ENCODE measurements around the gene AURKA. TPM values are rescaled to one million over a fixed set of nuclear protein-coding genes. Genes with fewer than 3 reads are reported as not detected.
"Not testable (repeated sequence)": the region's sequence is repeated elsewhere in the genome, so short reads cannot be mapped to it uniquely, and the experiment has no call there.

Gene AURKA
- total RNA-seq, 1 donor from 2014 or later: 4.6 TPM

DNA sequence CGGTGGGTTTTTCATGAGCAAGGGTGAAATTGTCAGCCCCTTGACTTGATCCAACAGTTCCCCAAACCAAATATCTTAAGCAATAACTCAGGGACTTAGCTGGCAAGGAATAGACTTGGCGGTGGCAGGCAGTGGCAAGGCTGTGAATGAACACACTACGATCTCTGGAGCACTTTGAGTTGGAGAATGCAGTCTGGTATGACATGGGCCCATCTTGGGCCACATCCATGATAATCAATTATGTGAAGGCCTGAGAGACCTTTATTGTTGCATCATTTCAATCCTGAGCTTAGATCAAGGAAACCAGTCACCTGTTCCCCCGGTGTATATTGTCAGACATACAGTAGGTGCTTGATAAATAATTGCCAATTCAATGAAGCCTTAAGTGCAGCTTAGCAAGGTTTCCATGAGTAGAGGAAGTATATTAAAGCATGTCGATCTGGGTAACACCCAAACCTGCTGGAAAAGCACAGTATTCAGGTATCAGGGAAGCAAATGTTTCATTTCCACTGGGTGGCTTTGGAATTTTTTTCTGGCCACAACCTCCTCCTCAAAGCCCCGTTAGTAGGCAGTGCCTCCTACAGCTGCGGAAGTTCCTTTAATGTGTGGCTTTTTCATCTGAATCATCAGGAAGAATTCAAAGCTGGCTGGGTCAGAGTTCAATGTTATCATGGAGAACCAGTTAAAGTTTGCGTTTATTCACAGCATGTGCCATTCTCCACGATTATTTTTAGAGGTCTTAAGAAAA lies 30.2 kb upstream of the AURKA start:
- no peak for DNase-seq (ENCODE audit: low spot score)

DNA sequence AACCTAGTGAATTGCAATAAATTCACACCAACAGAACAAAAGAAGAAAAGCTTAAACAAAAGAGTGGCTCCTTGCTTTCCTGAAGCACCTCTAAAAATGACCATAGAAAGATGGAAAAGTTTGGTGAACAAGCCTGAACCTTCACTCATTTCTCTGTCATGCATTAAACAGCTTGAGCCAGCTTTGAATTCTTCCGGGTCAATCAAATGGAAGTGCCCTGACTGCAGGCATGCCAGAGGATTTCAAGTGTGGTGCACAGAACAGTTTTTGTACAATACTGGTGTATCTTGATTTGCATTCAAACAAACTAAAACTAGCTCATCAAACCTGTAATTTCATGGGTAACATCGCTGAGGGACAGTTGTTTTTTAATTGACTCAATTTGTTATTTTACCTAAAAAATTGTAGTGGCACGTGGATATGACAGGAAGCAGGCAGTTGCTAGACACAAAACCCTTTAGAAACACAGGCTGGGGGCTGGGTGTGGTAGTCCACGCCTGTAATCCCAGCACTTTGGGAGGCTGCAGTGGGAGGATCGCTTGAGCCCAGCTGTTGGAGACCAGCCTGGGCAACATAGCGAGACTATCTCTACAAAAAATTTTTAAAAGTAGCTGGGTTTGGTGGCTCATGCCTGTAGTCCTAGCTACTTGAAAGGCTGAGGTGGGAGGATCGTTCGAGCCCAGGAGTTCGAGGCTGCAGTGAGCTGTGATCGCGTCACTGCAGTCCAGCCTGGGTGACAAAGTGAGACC lies 29.1 kb upstream of the AURKA start:
- DNase-seq (ENCODE audit: low spot score): no peak

DNA sequence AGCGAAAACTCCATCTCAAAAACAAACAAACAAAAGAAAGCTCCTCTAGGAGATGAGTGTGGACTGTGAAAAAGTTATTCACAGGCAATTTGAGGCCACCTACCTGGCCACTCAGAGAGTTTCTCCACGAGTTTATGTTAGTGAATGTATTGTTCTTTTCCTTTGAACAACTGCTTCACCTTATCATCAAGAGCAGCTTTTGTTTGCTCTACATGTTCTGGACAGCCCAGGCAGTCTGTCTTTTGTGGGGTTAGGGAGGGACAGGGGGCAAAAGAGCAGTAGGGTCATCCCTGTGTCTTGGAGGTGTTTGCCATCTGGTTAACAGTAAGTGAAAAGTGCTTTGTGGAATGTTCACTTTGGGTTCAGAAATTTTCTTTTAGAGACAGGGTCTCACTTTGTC lies 28.0 kb upstream of the AURKA start:
- no peak for DNase-seq (ENCODE audit: low spot score)

DNA sequence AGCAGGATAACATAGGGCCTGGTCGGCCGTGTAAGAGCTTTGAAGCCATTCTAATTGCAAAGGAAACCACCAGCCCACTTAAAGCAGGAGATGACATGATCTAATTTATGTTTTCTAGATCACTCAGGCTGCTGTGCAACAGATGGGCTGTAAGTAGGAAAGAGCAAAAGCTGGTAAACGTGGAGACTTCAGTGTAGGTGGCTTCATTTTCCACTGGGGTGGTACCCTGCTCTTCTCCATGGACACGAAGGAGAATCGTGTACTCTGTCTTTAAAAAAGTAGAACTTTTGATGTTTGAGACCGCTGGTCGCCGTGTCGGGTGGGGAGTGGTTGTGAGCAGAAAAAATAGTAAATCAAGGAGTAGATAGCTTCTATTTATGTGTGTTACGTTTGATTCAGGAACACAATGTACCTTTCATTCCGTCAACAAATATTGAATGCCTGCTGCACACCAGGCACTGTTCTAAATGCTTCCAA lies 26.4 kb upstream of the AURKA start:
- no peak for DNase-seq (ENCODE audit: low spot score)

DNA sequence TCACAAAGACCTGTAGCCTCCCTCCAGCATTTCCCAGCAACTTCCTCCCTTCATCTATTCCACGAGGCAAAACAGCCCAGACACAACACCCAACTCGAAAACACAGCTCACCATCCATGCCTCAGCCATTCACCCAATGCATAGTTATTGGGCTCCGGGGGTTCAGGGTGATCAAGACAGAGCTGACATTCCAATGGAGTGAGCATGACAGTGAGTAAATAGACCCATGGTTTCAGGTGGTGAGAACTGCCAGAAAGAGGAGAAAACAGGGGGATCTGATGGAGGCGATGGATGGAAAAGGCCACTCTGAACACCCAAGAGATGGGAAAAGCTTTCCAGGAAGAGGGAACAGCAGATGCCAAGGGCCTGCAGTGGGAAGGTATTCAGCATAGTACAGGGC lies 25.9 kb upstream of the AURKA start:
- DNase-seq (ENCODE audit: low spot score): no peak

DNA sequence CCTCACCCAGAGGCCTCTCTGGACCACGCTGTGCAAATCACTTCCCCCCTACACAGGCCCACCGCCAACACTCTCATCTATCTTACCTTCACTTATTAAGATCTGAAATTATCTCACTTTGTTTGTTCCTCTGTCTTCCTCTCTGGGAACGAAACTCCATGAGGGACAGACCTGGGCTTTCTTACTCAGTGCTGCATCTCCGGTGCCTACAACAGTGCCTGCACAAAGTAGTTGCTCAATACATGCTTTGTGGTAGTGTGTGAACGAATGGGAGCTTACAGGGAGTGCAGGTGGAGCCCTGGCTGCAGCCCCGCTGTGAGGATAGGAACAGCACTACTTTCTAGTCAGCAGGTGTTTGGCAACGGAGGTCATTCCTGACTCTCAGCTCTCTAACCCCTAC lies 25.4 kb upstream of the AURKA start:
- DNase-seq (ENCODE audit: low spot score): no peak

DNA sequence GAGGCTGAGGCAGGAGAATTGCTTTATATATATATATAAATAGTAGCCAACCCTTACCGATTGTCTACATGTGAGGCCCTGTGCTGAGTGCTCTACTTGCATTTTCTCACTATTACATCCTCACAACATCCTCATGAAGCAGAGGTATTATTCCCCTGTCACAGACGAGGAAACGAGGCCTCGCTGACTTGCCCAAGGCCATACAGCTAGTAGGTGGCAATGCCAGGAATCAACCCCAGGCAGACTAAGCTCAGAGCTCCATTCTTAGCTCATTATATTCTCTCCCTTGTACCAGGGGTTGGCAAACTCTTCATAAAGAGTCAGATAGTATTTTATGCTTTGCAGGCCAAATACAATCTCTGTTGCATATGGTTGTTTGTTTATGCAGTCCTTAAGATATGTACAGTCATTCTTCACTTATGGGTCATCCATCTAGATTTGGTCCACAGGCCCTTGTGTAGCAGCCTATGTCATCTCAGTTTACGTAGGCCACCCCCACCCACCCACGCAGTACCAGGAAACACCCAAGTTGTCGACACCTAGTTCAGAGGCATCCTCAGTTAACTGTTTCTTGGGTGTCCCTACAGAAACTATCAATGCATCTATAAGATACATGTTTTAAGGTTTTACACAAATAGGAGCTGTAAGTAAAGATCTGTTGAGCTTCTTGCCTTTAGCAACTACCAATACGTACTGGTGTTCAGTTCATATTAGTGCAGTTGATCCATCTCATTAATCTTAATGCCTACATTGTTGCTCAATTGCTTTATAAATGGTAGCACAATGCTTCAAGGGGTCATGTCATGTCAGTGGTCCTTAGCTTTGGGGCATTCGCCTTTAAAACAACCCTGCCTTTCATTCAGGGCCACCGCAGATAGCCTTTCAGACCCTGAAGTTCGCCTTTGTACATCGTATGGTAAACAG lies 23.1 kb upstream of the AURKA start:
- DNase-seq (ENCODE audit: low spot score): no peak

DNA sequence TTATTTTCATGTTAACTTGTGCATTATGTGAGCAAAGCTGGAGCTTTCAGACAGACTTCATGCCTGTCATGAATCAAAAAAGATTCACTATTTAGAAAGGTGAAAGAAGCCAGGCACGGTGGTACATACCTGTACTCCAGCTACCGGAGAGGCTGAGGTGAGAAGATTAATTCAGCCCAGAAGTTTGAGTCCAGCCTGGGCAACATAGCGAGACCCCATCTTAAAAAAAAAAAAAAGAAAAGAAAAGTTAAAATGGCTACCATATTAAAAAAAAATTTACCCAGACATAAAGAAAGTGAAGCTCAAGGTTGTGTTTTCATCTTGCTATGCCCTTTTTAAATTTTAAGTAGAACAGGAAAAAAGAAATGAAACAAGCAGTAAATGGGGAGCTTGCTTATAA lies 20.9 kb upstream of the AURKA start:
- DNase-seq (ENCODE audit: low spot score): no peak

DNA sequence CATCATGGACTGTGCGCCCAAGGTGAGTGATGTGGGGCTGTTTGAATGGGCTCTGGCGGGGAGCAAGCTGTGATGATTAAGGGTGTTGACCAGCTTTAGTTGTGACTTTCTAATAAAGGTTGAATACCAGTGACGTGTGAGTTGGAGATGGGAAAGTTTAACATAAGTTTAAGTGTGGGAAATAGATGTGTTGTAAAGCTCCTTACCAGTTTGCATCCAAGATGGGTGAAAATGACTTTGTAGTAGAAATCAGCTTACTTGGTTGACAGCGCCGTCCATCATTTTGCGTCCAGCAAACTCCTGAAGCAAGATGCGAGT lies 20.4 kb upstream of the AURKA start:
- DNase-seq (ENCODE audit: low spot score): no peak

DNA sequence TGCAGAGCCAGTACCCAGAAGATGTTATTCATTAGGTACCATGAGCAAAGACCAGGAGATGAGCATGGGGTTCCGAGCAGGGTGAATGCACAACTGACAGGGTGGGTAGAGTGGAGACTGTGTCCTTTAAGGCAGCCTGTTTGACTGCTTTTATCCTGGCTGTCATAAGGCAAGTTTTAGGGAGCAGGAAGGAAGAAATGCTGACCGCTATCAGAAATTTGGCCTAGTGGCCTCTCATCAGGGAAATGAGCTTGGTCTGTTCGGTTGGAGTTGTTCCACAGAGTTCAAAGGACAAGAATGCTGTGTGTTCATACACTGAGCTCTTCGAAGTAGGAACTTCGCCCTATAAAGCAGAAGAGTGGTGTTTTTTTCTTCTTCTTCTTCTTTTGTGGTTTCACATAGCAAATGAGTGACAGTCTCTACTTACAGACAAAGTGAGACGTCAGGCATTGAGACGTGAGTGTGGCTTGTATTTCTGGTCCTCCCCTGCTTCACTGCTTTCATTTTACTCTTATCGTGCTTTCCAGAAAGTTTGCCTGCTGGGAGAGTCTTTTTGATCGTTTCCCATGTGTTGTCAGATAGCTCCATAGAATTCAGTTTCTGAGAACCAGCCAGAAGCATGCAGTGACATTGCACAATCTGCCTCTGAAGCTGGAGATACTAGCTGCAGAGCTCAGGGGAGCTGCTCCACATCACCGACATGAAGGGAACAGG lies 19.9 kb upstream of the AURKA start, which contains the start of gene CASS4:
CASS4 (plus strand) TSS at position 502 of the 714 bp plus-strand sequence; CDS start at position 701, 199 bp downstream.
- DNase-seq (ENCODE audit: low spot score): peak; percentile 28

DNA sequence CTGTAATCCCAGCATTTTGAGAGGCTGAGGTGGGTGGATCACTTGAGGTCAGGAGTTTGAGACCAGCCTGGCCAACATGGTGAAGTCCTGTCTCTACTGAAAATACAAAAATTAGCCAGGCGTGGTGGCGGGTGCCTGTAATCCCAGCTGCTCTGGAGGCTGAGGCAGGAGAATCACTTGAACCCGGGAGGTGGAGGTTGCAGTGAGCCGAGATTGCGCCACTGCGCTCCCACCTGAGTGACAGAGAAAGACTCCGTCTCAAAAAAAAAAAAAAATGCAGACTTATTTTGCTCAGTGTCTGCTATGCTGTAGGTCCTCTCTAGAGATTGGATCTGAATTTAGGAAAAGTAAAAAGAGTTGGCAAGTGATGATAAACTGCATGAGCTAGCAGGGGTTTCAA lies 19.3 kb upstream of the AURKA start:
- DNase-seq (ENCODE audit: low spot score): not testable (repeated sequence)

DNA sequence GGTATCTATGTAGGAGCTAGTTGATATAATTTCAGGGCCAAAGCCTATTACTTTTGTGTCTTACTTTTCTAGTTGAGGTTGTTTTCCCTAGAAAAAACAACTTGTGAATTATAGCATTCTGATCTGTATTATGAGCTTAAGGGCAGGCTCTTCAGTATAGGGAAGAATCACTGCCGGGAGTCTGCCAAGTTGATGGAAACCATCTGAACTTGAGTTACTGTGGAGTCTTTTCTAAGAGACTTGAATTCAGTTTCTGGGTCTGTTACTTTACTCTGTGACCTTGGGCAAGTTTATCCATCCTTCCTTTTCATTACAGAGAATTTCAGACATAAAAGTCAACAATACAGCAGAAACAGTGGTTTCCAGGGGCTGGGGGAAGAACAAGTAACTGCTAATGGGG lies 17.9 kb upstream of the AURKA start:
- DNase-seq (ENCODE audit: low spot score): no peak

DNA sequence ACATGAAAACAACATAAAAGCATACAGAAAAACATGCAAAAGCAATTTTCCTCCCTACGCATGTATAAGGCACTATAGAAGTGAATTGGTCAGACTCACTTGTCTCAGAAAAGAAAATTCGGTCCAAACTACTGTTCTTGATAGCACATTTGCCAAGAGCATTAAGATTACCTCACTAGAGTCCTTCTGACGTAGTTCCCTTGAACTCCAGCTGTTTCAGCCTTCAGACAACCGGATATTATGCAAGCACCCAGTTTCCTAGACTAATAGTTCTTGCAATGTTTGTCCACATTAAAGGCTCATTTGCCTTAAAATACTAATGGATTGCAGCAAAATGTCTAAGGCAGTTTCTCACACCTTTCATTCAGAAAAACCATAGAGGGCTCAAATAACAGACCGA lies 17.5 kb upstream of the AURKA start:
- DNase-seq (ENCODE audit: low spot score): no peak

DNA sequence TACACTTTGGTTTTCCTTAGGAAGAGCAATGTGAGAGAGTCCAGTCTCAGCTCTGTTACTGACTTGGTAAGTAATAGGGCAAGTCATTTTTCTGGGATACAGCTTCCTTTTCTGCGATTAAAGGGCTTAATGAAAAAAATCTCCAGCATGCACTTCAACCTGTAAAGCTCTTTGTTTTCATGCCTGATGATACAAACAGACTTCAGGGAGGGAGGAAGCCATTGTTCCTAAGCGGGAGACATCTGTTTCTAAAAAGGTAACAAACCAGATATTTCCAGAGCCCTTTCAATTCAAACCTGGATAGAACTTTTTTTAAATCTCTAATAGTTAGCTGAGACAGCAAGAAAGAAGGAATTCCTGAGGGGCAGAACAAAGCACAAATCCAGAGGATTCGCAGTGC lies 14.9 kb upstream of the AURKA start:
- DNase-seq (ENCODE audit: low spot score): no peak

DNA sequence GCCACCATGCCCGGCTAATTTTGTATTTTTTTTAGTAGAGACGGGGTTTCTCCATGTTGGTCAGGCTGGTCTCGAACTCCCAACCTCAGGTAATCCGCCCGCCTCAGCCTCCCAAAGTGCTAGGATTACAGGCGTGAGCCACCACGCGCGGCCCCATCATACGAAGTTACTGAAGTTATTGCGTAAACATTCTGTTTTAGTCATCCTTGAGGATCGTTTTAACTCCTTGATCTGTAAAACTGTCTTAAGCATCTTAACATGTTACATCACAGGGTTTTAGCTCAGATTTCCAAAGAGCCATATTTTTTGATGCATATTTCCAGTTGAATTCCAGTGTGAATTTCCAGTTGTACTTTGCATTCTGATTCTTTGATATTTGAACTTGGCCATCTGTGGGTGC lies 13.3 kb upstream of the AURKA start:
- DNase-seq (ENCODE audit: low spot score): not testable (repeated sequence)

DNA sequence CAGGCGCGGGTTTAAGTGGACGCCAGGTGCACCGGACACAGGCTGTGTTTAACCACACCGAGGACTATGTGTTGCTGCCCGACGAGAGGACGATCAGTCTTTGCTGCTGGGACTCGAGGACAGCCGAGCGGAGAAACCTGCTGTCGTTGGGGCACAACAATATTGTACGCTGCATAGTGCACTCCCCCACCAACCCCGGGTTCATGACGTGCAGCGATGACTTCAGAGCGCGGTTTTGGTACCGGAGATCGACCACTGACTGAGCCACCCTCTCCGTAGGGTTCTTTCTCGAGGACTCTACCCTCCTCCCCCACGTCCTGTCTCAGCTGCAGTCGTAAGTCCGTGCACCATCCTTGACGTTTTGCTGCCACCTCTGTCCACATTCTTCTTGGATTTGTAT lies 11.4 kb upstream of the AURKA start:
- no peak for DNase-seq (ENCODE audit: low spot score)

DNA sequence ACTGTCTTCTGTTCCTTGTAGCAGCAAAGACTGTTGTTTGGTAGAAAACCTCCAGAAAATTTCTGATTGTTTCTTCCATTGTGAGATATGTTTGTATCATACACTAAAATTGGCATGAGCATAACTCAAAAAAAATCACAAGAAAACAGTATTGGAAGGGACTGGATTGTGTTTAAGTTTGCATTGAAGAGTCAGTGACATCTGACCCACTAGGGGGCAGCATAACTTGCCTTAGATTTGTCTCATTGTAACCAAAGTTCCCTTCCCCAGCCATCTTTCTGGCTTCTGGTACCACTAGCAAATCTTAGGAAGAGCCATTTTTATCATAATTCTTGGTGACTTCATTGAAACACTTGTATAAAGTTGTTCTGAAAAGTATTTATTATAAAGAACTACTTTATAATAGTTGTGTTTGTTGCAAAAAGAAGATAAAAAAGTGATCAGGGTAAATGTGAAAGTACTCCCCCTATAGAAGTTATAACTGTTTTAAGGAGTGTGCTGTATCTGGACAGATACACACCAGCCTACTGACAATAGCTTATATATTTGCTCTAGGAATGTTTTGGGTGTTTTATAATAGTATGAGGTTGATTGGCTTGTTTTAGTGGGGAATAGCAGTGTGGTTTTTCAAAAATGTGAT lies 8.1 kb upstream of the AURKA start:
- DNase-seq (ENCODE audit: low spot score): peak; percentile 63

DNA sequence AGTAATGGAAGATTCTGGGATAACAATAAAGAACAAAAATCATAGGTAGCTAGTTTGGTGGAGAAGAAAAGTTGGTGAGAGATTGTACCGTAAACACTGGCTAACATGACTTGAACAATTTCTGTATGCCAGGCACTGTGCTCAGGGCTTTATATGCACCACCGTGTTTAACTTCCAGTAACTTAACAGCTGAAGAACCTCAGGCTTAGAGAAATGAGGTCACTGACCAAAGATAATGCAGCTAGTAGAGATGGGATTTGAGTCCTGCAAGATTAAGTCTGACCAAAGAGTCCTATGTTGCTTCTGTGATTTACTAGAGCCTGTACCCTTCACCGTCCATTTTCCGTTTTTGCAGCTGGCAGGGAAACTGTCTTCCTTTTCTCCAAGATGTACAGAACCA lies 3.2 kb upstream of the AURKA start:
- no peak for DNase-seq (ENCODE audit: low spot score)

DNA sequence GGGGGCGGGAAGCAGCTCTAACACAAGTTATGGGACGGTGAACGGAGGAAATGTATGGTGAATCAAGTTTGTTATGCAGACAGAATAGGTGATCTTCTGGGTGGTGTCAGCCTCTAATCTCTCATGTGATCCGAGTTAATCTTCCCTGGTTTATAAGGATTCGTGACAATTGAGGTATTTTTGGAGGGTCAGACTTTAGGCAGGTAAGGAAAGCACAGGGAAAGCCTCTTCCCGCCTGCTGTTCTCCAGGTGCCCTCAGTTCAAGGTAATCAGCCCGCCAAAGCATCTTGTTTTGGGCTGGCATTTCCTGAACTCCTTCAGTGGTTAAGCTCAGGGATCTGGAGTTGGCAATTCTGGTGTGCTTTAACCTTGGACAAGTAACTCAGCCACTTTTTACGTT lies 1.6 kb upstream of the AURKA start:
- DNase-seq (ENCODE audit: low spot score): no peak

DNA sequence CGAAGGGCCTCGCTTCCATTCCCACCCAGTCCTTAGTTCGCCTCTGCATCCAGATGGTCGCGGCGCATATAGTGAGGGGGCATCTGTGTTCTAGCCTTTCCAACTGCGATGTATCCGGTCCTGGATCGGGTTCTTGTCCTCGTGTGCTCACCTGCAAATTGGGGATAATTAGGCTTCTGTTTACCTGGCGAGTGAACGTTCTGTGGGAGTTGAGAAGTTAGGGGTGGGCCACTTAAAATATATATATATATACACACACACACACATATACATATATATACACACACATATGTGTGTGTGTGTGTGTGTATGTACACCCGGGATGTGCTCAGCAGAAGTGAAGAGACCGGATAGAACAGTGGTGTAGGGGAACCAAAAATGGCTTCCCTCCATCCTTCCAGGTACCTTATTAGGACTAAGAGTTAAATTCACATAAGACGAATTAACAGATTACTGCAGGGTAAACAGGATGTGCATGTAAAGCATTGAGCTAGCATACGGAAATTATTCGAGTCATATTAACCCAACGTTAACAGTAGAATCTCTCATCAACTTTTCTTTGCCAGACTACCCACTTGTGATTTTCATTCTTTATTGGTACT lies 967 bp upstream of the AURKA start:
- DNase-seq (ENCODE audit: low spot score): no peak
